WTC11 (cell line): ENCODE results near the gene MYNN. TPM values are rescaled to one million over a fixed set of nuclear protein-coding genes. Genes with fewer than 3 reads are reported as not detected.

Experiments used
- ATAC-seq: fragments of 200-7000 bp; cut with Tn5 transposase; 2 replicates; pipeline ENCODE4 v1.10.0; 2021; ENCODE audit warnings: mild to moderate bottlenecking, moderate library complexity
- CTCF ChIA-PET: fragments of 300-600 bp; sonication (Branson Sonifier 250); formaldehyde crosslinking; loops from one replicate; lab custom pipeline; 2021; ENCODE audit warnings: antibody characterized with exemption; lab: Charles Lee
- POLR2A ChIA-PET: fragments of 350-600 bp; sonication (Branson Sonifier 250); formaldehyde crosslinking; loops from one replicate; lab custom pipeline; 2021; ENCODE audit warnings: antibody characterized with exemption; lab: Charles Lee
- DNase-seq: peaks from one replicate; pipeline ENCODE4 v3.0.0; 2021; ENCODE audit warnings: low spot score
- H3K27ac Mint-ChIP-seq: 2 replicates; pipeline ENCODE4 v1.8.0; 2021; ENCODE audit warnings: mixed read lengths
- H3K27me3 Mint-ChIP-seq: 2 replicates; pipeline ENCODE4 v1.8.0; 2021; ENCODE audit warnings: low read depth, mild to moderate bottlenecking, moderate library complexity, mixed read lengths
- H3K36me3 Mint-ChIP-seq: 2 replicates; pipeline ENCODE4 v1.8.0; 2021; ENCODE audit warnings: mixed read lengths
- H3K4me1 Mint-ChIP-seq: 2 replicates; pipeline ENCODE4 v1.8.0; 2022; ENCODE audit warnings: mixed read lengths
- H3K4me3 Mint-ChIP-seq: 2 replicates; pipeline ENCODE4 v1.8.0; 2021; ENCODE audit warnings: mild to moderate bottlenecking, moderate library complexity, mixed read lengths
- H3K9me3 Mint-ChIP-seq: 2 replicates; pipeline ENCODE4 v1.8.0; 2021; ENCODE audit warnings: mixed read lengths
- ATF2 ChIP-seq: sonication (generic); formaldehyde crosslinking; IDR thresholded peaks from 2 replicates; pipeline ENCODE4 v1.8.1; 2022; ENCODE audit warnings: low read depth, missing genetic modification reagents, borderline replicate concordance
- CTCF ChIP-seq: fragments of 200-600 bp; IDR thresholded peaks from 2 replicates; pipeline ENCODE4 v1.8.0; 2022; ENCODE audit warnings: antibody characterized with exemption
- E2F1 ChIP-seq: sonication (generic); formaldehyde crosslinking; IDR thresholded peaks from 2 replicates; pipeline ENCODE4 v1.8.0; 2022; ENCODE audit warnings: mild to moderate bottlenecking, missing genetic modification reagents
- E2F5 ChIP-seq: sonication (generic); formaldehyde crosslinking; IDR thresholded peaks from 2 replicates; pipeline ENCODE4 v1.8.1; 2022; ENCODE audit warnings: mild to moderate bottlenecking, moderate library complexity, missing genetic modification reagents
- FOXP1 ChIP-seq: sonication (generic); formaldehyde crosslinking; IDR thresholded peaks from 2 replicates; pipeline ENCODE4 v1.8.0; 2022; ENCODE audit warnings: missing genetic modification reagents, mild to moderate bottlenecking, moderate library complexity, borderline replicate concordance
- SOX15 ChIP-seq: fragments of 250-450 bp; sonication (Bioruptor Pico); IDR thresholded peaks from 2 replicates; pipeline ENCODE4 v1.9.0; 2021; ENCODE audit warnings: mild to moderate bottlenecking
- STAT6 ChIP-seq: sonication (generic); formaldehyde crosslinking; conservative IDR thresholded peaks from 2 replicates; pipeline ENCODE4 v1.8.1; 2023; ENCODE audit warnings: mild to moderate bottlenecking, low read depth, missing genetic modification reagents, moderate library complexity
- ZMAT4 ChIP-seq: fragments of 250-450 bp; sonication (Bioruptor Pico); IDR thresholded peaks from 2 replicates; pipeline ENCODE4 v1.9.0; 2021; ENCODE audit warnings: mild to moderate bottlenecking
- ZNF121 ChIP-seq: sonication (generic); formaldehyde crosslinking; IDR thresholded peaks from 2 replicates; pipeline ENCODE4 v1.8.0; 2023; ENCODE audit warnings: missing genetic modification reagents
- ZNF396 ChIP-seq: fragments of 250-450 bp; sonication (Bioruptor Pico); IDR thresholded peaks from 2 replicates; pipeline ENCODE4 v1.8.0; 2021; ENCODE audit warnings: mild to moderate bottlenecking, moderate library complexity, borderline replicate concordance
- ZSCAN18 ChIP-seq: fragments of 250-450 bp; sonication (Bioruptor Pico); IDR thresholded peaks from 2 replicates; pipeline ENCODE4 v2.1.2; 2022; ENCODE audit warnings: mild to moderate bottlenecking, moderate library complexity
- total RNA-seq: library from RNA; stranded (reverse); gene quantifications from 3 replicates; pipeline ENCODE4 v1.2.3, GENCODE V29; 2021

MYNN gene
- total RNA-seq, 1 experiment from 2014 or later = 14.3 TPM

GRCh38 chr3:169792359-169792758, 19.2 kb downstream of the MYNN start:
- DNase-seq = no peak
- no peaks in the 10 kb centered on the region for H3K4me1 Mint-ChIP-seq
- TF ChIP-seq E2F5 (CRISPR knock-in tag) (no peak), ZSCAN18 (CRISPR knock-in tag) (no peak), SOX15 (CRISPR knock-in tag) (no peak), STAT6 (CRISPR knock-in tag) (no peak), CTCF (no peak), E2F1 (CRISPR knock-in tag) (no peak)
- TF ChIP-seq, all 79 proteins: peak for 0
- ChIA-PET POLR2A (no interaction called here), CTCF (interaction anchor here (0.5 kb wide), 1 partner anchor 383 kb away, joined by 3 read pairs; no protein-coding TSS in a partner anchor)
- Mint-ChIP-seq H3K4me3 (no peak overlapping the region), H3K27me3 (no peaks in the 10 kb centered on the region), H3K9me3 (no peaks in the 10 kb centered on the region), H3K27ac (no peak overlapping the region), H3K36me3 (peaks cover 9% of the 10 kb centered on the region)
- ATAC-seq = no peak

- Mint-ChIP-seq H3K4me1 (peaks cover 5% of the 10 kb centered on the region), H3K4me3 (no peak overlapping the region), H3K9me3 (no peaks in the 10 kb centered on the region), H3K27ac (no peak overlapping the region), H3K27me3 (no peaks in the 10 kb centered on the region; the same call in 1 of the 2 replicates), H3K36me3 (peaks cover 6% of the 10 kb centered on the region; the same call in 1 of the 2 replicates)
- CTCF ChIA-PET = no interaction called here
- TF ChIP-seq ZMAT4 (no peak), ATF2 (CRISPR knock-in tag) (no peak), ZNF121 (CRISPR knock-in tag) (no peak), FOXP1 (no peak)
- ATAC-seq (no peak), DNase-seq (no peak)
- POLR2A ChIA-PET = no interaction called here
Observed at GRCh38 chr3:169804681-169805080, 31.5 kb downstream of the MYNN start.

GRCh38 chr3:169809230-169809795, 36.1 kb downstream of the MYNN start:
- CTCF ChIA-PET = interaction anchor here (0.6 kb wide), 1 partner anchor 372 kb away, joined by 3 read pairs; the partner anchor contains the start of gene PHC3
- H3K4me1 Mint-ChIP-seq = peaks cover 34% of the 10 kb centered on the region

More at GRCh38 chr3:169809230-169809795, 36.1 kb downstream of the MYNN start:
- H3K27me3 Mint-ChIP-seq = peaks cover 27% of the 10 kb centered on the region
- no peak for TF ChIP-seq ZNF396
- TF ChIP-seq, all 79 proteins: peak for 0
- Mint-ChIP-seq H3K27ac (no peak overlapping the region; the same call in 1 of the 2 replicates), H3K9me3 (no peaks in the 10 kb centered on the region), H3K36me3 (no peaks in the 10 kb centered on the region; the same call in 1 of the 2 replicates), H3K4me3 (no peak overlapping the region)
- POLR2A ChIA-PET = interaction anchor here (1.1 kb wide), 1 partner anchor 274 kb away, joined by 3 read pairs; no protein-coding TSS in a partner anchor
- DNase-seq (no peak), ATAC-seq (no peak)
